GM23338 (cell line): ENCODE results near the gene DCN. TPM values are rescaled to one million over a fixed set of nuclear protein-coding genes. Genes with fewer than 3 reads are reported as not detected.

ENCODE experiments used
- ATAC-seq: fragments of 200-7000 bp; cut with Tn5 transposase; 3 replicates; pipeline ENCODE4 v1.9.1; 2020
- DNase-seq: peaks from one replicate; pipeline ENCODE4 v3.0.0-alpha.2; 2015; ENCODE audit warnings: low spot score
- H2AFZ ChIP-seq: fragments of 200-600 bp; sonication (generic); 2 replicates; pipeline ENCODE4 v1.8.0; 2016; ENCODE audit warnings: antibody characterized with exemption, mild to moderate bottlenecking, moderate library complexity
- H3F3A ChIP-seq: fragments of 200-600 bp; sonication (generic); replicated peaks from 2 replicates; pipeline ENCODE4 v1.8.0; 2017; ENCODE audit warnings: antibody characterized with exemption, mixed run types, low read depth
- H3K27ac ChIP-seq: fragments of 200-600 bp; sonication (generic); 2 replicates; pipeline ENCODE4 v1.6.1; 2016; ENCODE audit warnings: low read depth
- H3K27me3 ChIP-seq: fragments of 200-600 bp; sonication (generic); 2 replicates; pipeline ENCODE4 v1.8.0; 2016; ENCODE audit warnings: mild to moderate bottlenecking, mixed run types, moderate library complexity; ENCODE audit not compliant: insufficient read depth
- H3K36me3 ChIP-seq: fragments of 200-600 bp; sonication (generic); 2 replicates; pipeline ENCODE4 v1.8.0; 2016; ENCODE audit warnings: mild to moderate bottlenecking; ENCODE audit not compliant: insufficient read depth
- H3K4me1 ChIP-seq: fragments of 200-600 bp; sonication (generic); 2 replicates; pipeline ENCODE4 v1.8.0; 2016; ENCODE audit warnings: mild to moderate bottlenecking, moderate library complexity; ENCODE audit not compliant: insufficient read depth
- H3K4me2 ChIP-seq: fragments of 200-600 bp; sonication (generic); 2 replicates; pipeline ENCODE4 v1.7.1; 2017; ENCODE audit warnings: mixed run types
- H3K4me3 ChIP-seq: fragments of 200-600 bp; sonication (generic); 2 replicates; pipeline ENCODE4 v1.6.1; 2016; ENCODE audit warnings: mixed run types
- H3K79me2 ChIP-seq: fragments of 200-600 bp; sonication (generic); replicated peaks from 2 replicates; pipeline ENCODE4 v1.8.0; 2017; ENCODE audit warnings: mild to moderate bottlenecking; ENCODE audit not compliant: insufficient read depth
- H3K9me2 ChIP-seq: fragments of 200-600 bp; sonication (generic); 2 replicates; pipeline ENCODE4 v1.8.0; 2017; ENCODE audit not compliant: insufficient read depth
- H4K20me1 ChIP-seq: fragments of 200-600 bp; sonication (generic); replicated peaks from 2 replicates; pipeline ENCODE4 v1.8.0; 2017; ENCODE audit warnings: mild to moderate bottlenecking; ENCODE audit not compliant: insufficient read depth
- H3K27ac Mint-ChIP-seq: 2 replicates; pipeline ENCODE4 v1.8.0; 2020; ENCODE audit warnings: inconsistent platforms, mild to moderate bottlenecking, moderate library complexity, mixed read lengths
- H3K27me3 Mint-ChIP-seq: 3 replicates; pipeline ENCODE4 v1.8.0; 2022; ENCODE audit warnings: low read depth, mild to moderate bottlenecking, moderate library complexity, mixed read lengths, inconsistent platforms; ENCODE audit not compliant: insufficient read depth, poor library complexity
- H3K36me3 Mint-ChIP-seq: 3 replicates; pipeline ENCODE4 v1.8.0; 2021; ENCODE audit warnings: low read depth, mild to moderate bottlenecking, inconsistent platforms, moderate library complexity, mixed read lengths
- H3K4me1 Mint-ChIP-seq: 3 replicates; pipeline ENCODE4 v1.8.0; 2020; ENCODE audit warnings: mild to moderate bottlenecking, inconsistent platforms, mixed read lengths
- H3K4me3 Mint-ChIP-seq: 3 replicates; pipeline ENCODE4 v1.8.0; 2021; ENCODE audit warnings: moderate library complexity, mild to moderate bottlenecking, inconsistent platforms, mixed read lengths
- H3K9me3 Mint-ChIP-seq: 3 replicates; pipeline ENCODE4 v1.8.0; 2020; ENCODE audit warnings: moderate library complexity, mild to moderate bottlenecking, inconsistent platforms, mixed read lengths
- CREB1 ChIP-seq: fragments of 250-450 bp; sonication (Bioruptor Pico); IDR thresholded peaks from 2 replicates; pipeline ENCODE4 v1.5.0; 2020; ENCODE audit warnings: low read depth, mild to moderate bottlenecking, moderate library complexity
- EZH2 ChIP-seq: fragments of 200-600 bp; sonication (generic); IDR thresholded peaks from one replicate; pipeline ENCODE4 v1.8.0; 2017; ENCODE audit warnings: antibody characterized with exemption, mild to moderate bottlenecking, low read depth; ENCODE audit not compliant: unreplicated experiment
- NANOG ChIP-seq: IDR thresholded peaks from 2 replicates; pipeline ENCODE4 v1.6.1; 2016; ENCODE audit warnings: antibody characterized with exemption, borderline replicate concordance
- STAT1 ChIP-seq: IDR thresholded peaks from one replicate; pipeline ENCODE4 v1.6.1; 2016; ENCODE audit warnings: antibody characterized with exemption; ENCODE audit not compliant: unreplicated experiment
- ZNF331 ChIP-seq: fragments of 250-450 bp; sonication (Bioruptor Pico); IDR thresholded peaks from 2 replicates; pipeline ENCODE4 v1.5.0; 2020; ENCODE audit warnings: low read depth, mild to moderate bottlenecking, moderate library complexity
- ZNF462 ChIP-seq: fragments of 250-450 bp; sonication (Bioruptor Pico); IDR thresholded peaks from 2 replicates; pipeline ENCODE4 v1.5.0; 2020; ENCODE audit warnings: mild to moderate bottlenecking, moderate library complexity
- polyA plus RNA-seq: library from polyadenylated mRNA; unstranded; fragments of >200 nt; fragmentation: Nextera tagmentation; extraction: Ambion mirVana; gene quantifications from 2 replicates; pipeline ENCODE4 v1.2.1, GENCODE V29; 2016
- total RNA-seq: library from RNA; depleted of rRNA; stranded (reverse); fragments of >200 nt; shearing (Covaris generic); gene quantifications from 2 replicates; pipeline ENCODE4 v1.2.3, GENCODE V29; 2014
- TF ChIP-seq, protein P1 (sequence below): IDR thresholded peaks from 2 replicates; pipeline ENCODE4 v1.6.1; 2016; ENCODE audit warnings: antibody characterized with exemption

DCN gene
- total and polyA plus RNA-seq, 2 experiments from 2014 or later: not detected

DNA sequence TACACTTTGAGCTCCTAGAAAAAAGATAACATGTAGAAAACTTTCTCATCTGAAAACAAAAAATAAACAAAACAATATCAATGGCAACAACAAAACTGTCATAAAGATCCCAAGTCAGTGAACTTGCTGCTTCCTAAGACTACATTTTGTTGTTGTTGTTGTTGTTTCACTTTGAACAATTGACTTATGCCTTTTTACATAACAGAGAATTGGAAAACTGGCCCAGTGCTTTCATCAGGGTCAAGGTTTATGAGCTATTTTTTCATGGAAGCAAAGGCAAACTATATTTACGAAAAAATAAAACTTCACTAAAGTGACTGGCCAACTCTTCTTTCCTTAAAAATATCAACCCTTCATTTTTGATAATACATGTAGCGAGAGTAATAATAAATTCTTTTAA is 6.3 kb downstream of the DCN start (continued):
- no peak for TF ChIP-seq ZNF462

DNA sequence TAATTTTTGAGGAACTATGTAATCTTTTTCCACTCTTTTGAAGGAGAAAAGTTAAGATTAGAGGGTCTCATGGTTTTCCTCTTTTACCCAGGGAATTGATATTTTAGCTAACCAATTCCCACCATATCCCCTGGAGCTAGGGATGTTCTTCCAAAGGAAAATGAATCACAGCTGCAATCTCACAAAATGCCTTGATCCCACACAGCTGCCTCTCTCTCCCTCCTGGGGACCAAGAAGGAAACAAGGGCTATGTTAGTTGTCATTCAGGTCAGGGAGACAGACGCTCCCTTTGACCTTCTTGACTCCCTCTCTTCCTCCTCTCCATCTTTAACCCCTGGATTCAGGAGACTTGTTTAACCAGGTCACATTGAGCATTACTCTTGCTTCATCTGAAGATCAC is 9.5 kb downstream of the DCN start:
- Histone ChIP-seq H2AFZ (no peak overlapping the region), H3K9me2 (no peaks in the 10 kb centered on the region), H3K4me2 (no peak overlapping the region), H3F3A (no peaks in the 10 kb centered on the region), H3K27ac (no peak overlapping the region), H3K79me2 (no peaks in the 10 kb centered on the region), H3K27me3 (no peaks in the 10 kb centered on the region), H3K4me3 (no peak overlapping the region), H3K36me3 (no peaks in the 10 kb centered on the region), H3K4me1 (no peaks in the 10 kb centered on the region), H4K20me1 (no peaks in the 10 kb centered on the region)
- no peaks in the 10 kb centered on the region for H3K9me3 Mint-ChIP-seq
- no peaks in the 10 kb centered on the region for H3K27me3 Mint-ChIP-seq
- H3K36me3 Mint-ChIP-seq: no peaks in the 10 kb centered on the region
- no peak for ATAC-seq
- no peaks in the 10 kb centered on the region; the same call in 2 of the 3 replicates for H3K4me1 Mint-ChIP-seq
- no peak overlapping the region for H3K4me3 Mint-ChIP-seq
- no peak for DNase-seq
- no peak overlapping the region for H3K27ac Mint-ChIP-seq
- TF ChIP-seq, protein P1, sequence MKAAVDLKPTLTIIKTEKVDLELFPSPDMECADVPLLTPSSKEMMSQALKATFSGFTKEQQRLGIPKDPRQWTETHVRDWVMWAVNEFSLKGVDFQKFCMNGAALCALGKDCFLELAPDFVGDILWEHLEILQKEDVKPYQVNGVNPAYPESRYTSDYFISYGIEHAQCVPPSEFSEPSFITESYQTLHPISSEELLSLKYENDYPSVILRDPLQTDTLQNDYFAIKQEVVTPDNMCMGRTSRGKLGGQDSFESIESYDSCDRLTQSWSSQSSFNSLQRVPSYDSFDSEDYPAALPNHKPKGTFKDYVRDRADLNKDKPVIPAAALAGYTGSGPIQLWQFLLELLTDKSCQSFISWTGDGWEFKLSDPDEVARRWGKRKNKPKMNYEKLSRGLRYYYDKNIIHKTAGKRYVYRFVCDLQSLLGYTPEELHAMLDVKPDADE: no peak
- TF ChIP-seq ZNF462 (no peak), EZH2 (no peak), CREB1 (CRISPR knock-in tag) (no peak), STAT1 (no peak), NANOG (no peak), ZNF331 (no peak)
